ENCODE results near the gene LRMDA.

LRMDA gene

DNA sequence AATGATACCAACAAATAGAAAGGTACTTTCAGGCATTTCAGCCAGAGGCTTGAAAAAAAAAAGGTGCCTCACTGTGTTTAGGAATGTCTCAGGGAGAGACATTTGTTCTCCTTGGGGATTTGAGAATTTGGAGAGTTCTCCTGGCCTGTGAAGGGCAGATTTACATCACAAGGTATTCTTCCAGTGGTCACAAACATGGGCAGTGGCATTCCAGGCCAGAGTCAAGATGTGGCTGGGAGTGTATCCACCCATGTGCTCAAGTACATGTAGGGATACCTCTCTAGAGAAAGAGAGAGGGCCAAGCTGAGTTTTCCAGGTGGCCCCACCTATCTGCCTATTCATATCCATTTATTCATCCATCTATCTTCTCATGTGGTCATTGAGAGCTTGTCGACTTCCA is 253.8 kb downstream of the LRMDA start:
- H3K4me1 ChIP-seq (ENCODE audit: insufficient read depth, low read length), result no peaks in the 10 kb centered on the region
- H3K36me3 ChIP-seq (ENCODE audit: insufficient read depth, low read length), result no peaks in the 10 kb centered on the region

GRCh38 chr10:75688506-75689300 is 257.3 kb downstream of the LRMDA start:
- Histone ChIP-seq H3K9me3 (ENCODE audit: low read length) (no peaks in the 10 kb centered on the region), H2AFZ (ENCODE audit: low read depth, low read length) (no peak overlapping the region), H3K4me1 (ENCODE audit: insufficient read depth, low read length) (no peaks in the 10 kb centered on the region), H3K4me3 (ENCODE audit: low read length) (no peak overlapping the region), H3K36me3 (ENCODE audit: insufficient read depth, low read length) (no peaks in the 10 kb centered on the region), H3K27me3 (ENCODE audit: insufficient read depth, low read length) (no peaks in the 10 kb centered on the region)

More for the DNA sequence above, 253.8 kb downstream of the LRMDA start:
- H3K9me3 ChIP-seq (ENCODE audit: low read length), result no peaks in the 10 kb centered on the region
- H3K4me3 ChIP-seq (ENCODE audit: low read length), result no peak overlapping the region
- H2AFZ ChIP-seq (ENCODE audit: low read depth, low read length), result no peak overlapping the region
- no peaks in the 10 kb centered on the region for H3K27me3 ChIP-seq (ENCODE audit: insufficient read depth, low read length)

DNA sequence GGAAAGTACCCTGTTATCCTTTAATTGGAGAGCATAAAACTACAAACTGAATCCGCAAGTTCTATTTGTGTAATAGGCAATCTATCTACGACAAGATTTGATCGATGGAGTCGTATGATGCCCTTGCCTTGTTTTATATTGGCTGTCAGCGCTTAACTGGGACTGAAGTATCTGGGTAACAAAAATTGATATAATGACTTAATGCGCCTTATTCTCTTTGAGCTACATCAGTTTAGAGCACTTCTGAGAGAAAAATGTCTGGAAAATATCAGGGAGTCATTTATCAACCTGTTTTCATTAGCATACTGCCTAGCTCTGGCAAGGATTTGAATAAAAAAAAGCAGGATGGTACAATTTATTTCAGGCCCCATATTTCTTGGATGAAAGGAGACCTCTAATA is 262.1 kb downstream of the LRMDA start:
- Histone ChIP-seq H3K4me1 (ENCODE audit: insufficient read depth, low read length) (no peaks in the 10 kb centered on the region), H3K27me3 (ENCODE audit: insufficient read depth, low read length) (no peaks in the 10 kb centered on the region), H3K36me3 (ENCODE audit: insufficient read depth, low read length) (no peaks in the 10 kb centered on the region), H3K9me3 (ENCODE audit: low read length) (no peaks in the 10 kb centered on the region), H2AFZ (ENCODE audit: low read depth, low read length) (no peak overlapping the region), H3K4me3 (ENCODE audit: low read length) (no peak overlapping the region)

DNA sequence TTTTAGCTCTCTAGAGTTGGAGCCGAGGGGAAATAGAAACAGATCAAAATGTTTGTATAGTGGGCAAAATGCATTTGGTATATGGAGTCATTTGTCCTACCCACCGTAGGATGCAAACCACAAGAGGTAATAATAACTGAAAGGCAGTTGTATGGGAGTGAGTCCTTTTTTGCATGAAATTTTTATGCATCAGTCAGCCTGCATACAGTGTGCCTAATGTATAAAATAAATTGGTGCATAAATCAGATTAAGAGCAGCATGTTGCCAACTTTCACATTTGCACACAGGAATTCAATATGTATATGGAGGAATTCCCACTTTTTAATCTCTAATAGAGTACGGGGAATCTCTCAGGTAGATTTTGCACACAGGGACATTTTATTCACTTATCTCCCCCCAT is 262.8 kb downstream of the LRMDA start:
- Histone ChIP-seq H3K4me3 (ENCODE audit: low read length) (no peak overlapping the region), H2AFZ (ENCODE audit: low read depth, low read length) (no peak overlapping the region), H3K36me3 (ENCODE audit: insufficient read depth, low read length) (no peaks in the 10 kb centered on the region), H3K27me3 (ENCODE audit: insufficient read depth, low read length) (no peaks in the 10 kb centered on the region), H3K4me1 (ENCODE audit: insufficient read depth, low read length) (no peaks in the 10 kb centered on the region), H3K9me3 (ENCODE audit: low read length) (no peaks in the 10 kb centered on the region)

GRCh38 chr10:75694790-75695189 is 263.4 kb downstream of the LRMDA start:
- Histone ChIP-seq H3K4me1 (ENCODE audit: insufficient read depth, low read length) (no peaks in the 10 kb centered on the region), H3K9me3 (ENCODE audit: low read length) (no peaks in the 10 kb centered on the region), H3K4me3 (ENCODE audit: low read length) (no peak overlapping the region), H3K27me3 (ENCODE audit: insufficient read depth, low read length) (no peaks in the 10 kb centered on the region), H2AFZ (ENCODE audit: low read depth, low read length) (no peak overlapping the region), H3K36me3 (ENCODE audit: insufficient read depth, low read length) (no peaks in the 10 kb centered on the region)

GRCh38 chr10:75695994-75696393 is 264.6 kb downstream of the LRMDA start:
- Histone ChIP-seq H3K9me3 (ENCODE audit: low read length) (no peaks in the 10 kb centered on the region), H3K27me3 (ENCODE audit: insufficient read depth, low read length) (no peaks in the 10 kb centered on the region), H2AFZ (ENCODE audit: low read depth, low read length) (no peak overlapping the region), H3K4me3 (ENCODE audit: low read length) (no peak overlapping the region), H3K4me1 (ENCODE audit: insufficient read depth, low read length) (no peaks in the 10 kb centered on the region), H3K36me3 (ENCODE audit: insufficient read depth, low read length) (no peaks in the 10 kb centered on the region)

GRCh38 chr10:75696536-75696935 is 265.1 kb downstream of the LRMDA start:
- Histone ChIP-seq H3K4me3 (ENCODE audit: low read length) (no peak overlapping the region), H3K27me3 (ENCODE audit: insufficient read depth, low read length) (no peaks in the 10 kb centered on the region), H3K9me3 (ENCODE audit: low read length) (no peaks in the 10 kb centered on the region), H2AFZ (ENCODE audit: low read depth, low read length) (no peak overlapping the region), H3K4me1 (ENCODE audit: insufficient read depth, low read length) (no peaks in the 10 kb centered on the region), H3K36me3 (ENCODE audit: insufficient read depth, low read length) (no peaks in the 10 kb centered on the region)

DNA sequence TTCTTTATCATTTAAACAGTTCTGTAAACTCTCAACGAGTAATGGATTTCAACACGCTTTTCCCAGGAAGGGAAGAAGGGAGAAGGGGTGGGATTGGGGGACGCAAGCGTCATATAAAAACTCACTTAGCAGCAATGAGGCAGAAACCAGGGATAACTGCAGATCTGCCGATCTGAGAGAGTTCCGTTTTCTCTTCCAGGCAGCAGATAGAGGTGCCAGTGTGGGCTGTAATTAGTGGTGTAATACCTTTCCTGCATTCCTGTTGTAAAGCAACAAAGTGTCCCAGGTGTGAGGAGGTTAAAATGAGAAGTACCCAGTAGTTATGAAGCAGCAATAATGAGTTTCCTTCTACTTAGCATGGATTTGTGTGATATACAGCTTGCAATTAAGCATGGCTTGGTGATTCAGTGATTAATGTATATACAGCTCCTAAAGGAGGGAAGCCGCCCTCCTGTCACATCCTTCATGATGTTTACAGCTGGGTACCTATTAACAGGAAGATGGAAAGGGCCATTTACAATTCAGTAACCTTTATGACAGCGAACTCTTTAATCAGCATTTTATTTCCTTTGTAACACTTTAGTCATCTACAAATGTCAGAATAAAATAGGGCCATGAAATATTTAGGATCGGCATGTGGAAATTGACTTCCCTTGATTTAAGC is 271.9 kb downstream of the LRMDA start:
- no peaks in the 10 kb centered on the region for H3K4me1 ChIP-seq (ENCODE audit: insufficient read depth, low read length)
- H3K9me3 ChIP-seq (ENCODE audit: low read length), result no peaks in the 10 kb centered on the region
- H3K27me3 ChIP-seq (ENCODE audit: insufficient read depth, low read length), result peaks cover 4% of the 10 kb centered on the region
- H3K4me3 ChIP-seq (ENCODE audit: low read length), result no peak overlapping the region
- no peaks in the 10 kb centered on the region for H3K36me3 ChIP-seq (ENCODE audit: insufficient read depth, low read length)
- H2AFZ ChIP-seq (ENCODE audit: low read depth, low read length), result no peak overlapping the region

DNA sequence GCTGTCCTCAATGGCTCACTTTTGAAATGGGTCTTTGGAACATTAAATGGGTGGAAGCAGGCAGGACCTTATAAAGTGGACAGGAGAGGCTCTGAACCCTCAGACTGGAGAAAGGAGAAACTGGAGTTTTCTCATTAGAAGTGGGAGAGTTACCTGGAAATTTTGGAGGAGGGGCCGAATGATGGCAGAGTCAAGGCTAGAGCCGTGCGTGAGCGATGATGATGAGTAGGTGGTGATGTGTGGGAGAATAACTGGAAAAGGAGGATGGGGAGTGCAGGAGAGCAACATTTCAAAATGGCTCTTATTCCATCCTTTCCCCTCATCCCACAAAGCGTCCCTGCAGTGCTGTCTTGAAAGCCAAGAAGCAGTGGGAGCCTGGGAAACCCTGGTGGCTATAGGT is 274.0 kb downstream of the LRMDA start:
- H3K4me1 ChIP-seq (ENCODE audit: insufficient read depth, low read length), result no peaks in the 10 kb centered on the region
- H3K36me3 ChIP-seq (ENCODE audit: insufficient read depth, low read length), result no peaks in the 10 kb centered on the region
- H3K4me3 ChIP-seq (ENCODE audit: low read length), result no peak overlapping the region
- peaks cover 4% of the 10 kb centered on the region for H3K27me3 ChIP-seq (ENCODE audit: insufficient read depth, low read length)
- no peaks in the 10 kb centered on the region for H3K9me3 ChIP-seq (ENCODE audit: low read length)
- H2AFZ ChIP-seq (ENCODE audit: low read depth, low read length), result no peak overlapping the region

DNA sequence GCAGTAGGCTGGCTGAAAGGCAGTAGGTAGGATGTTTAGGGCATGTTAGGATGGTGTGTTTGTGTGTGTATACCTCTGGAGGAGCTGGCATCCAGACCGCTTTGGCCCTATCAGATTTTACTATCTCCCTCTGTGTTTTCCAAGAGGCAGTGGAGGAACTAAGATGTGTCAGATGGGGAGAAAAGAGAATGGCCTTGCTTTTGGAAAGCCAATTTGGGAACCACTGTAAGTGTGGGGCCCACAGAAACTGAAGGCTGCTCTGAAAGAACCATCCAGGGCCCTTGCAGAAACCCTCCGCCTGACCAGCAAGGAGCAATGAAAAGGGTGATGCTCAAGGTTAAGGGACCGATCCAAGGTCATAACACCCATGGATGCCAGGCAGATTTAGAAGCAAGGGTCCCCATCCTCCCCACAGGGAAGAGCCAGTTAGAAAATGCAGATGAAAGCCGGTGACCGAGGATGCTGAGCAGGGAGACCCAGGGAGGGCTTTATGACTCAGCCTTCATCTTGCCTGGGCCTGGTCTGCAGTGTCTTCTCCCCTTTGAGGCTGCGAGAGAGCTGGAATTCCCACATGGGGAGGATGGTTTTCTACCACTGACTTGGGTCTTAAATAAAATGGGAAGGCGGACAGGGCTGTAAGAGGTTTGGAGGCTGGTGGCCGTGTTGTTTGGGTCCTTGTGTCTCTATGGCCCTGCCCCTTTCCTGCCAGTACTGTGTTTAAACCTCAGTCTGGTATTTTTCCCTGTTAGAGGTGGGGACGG is 275.8 kb downstream of the LRMDA start:
- H3K4me1 ChIP-seq (ENCODE audit: insufficient read depth, low read length), result no peaks in the 10 kb centered on the region
- H3K36me3 ChIP-seq (ENCODE audit: insufficient read depth, low read length), result no peaks in the 10 kb centered on the region
- no peak overlapping the region for H3K4me3 ChIP-seq (ENCODE audit: low read length)
- peaks cover 7% of the 10 kb centered on the region for H3K27me3 ChIP-seq (ENCODE audit: insufficient read depth, low read length)
- no peak overlapping the region for H2AFZ ChIP-seq (ENCODE audit: low read depth, low read length)
- no peaks in the 10 kb centered on the region for H3K9me3 ChIP-seq (ENCODE audit: low read length)

DNA sequence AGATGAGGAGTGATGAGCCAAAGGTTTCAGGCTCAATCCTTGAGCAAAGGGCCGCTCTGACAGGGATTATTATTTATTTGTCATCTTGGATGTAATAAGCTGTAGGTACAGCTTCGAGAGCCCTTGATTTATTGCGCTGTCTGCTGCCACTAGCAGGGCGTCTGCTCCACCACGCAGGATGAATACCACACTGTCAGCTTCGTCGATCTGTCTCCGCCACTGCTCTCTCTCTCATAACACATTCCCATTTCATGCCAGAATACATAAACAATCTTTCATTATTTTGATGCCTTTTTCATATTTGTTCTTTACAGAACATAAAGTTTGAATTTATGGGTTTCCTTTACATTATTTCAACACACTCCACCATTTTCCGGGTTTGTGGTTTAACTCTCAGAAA is 276.6 kb downstream of the LRMDA start:
- H2AFZ ChIP-seq (ENCODE audit: low read depth, low read length), result no peak overlapping the region
- no peak overlapping the region for H3K4me3 ChIP-seq (ENCODE audit: low read length)
- peaks cover 7% of the 10 kb centered on the region for H3K27me3 ChIP-seq (ENCODE audit: insufficient read depth, low read length)
- no peaks in the 10 kb centered on the region for H3K9me3 ChIP-seq (ENCODE audit: low read length)
- H3K4me1 ChIP-seq (ENCODE audit: insufficient read depth, low read length), result peaks cover 2% of the 10 kb centered on the region
- H3K36me3 ChIP-seq (ENCODE audit: insufficient read depth, low read length), result no peaks in the 10 kb centered on the region

- H3K27me3 ChIP-seq (ENCODE audit: insufficient read depth, low read length), result peaks cover 7% of the 10 kb centered on the region
- no peak overlapping the region for H3K4me3 ChIP-seq (ENCODE audit: low read length)
- no peak overlapping the region for H2AFZ ChIP-seq (ENCODE audit: low read depth, low read length)
These were observed 277.8 kb downstream of the LRMDA start for GRCh38 chr10:75709245-75709644.

DNA sequence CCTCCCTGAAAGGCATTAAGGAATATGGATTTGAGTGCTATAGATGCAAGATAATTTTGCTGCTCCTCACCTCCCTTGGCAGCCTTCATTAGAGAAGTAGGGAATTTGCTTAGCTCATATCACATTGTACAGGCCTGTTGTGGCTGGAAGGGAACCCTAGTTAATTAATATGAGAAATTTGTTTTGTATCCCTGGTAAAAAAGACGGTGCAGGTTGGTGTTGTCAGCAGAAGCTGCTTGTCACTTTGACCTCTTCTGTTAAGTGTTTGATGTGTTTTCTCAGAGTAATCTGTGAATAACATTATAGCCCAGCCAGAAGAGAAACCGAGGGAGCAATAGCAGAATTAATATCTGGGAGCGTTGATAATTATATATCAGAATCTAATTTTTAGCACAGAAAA is 278.4 kb downstream of the LRMDA start:
- Histone ChIP-seq H3K9me3 (ENCODE audit: low read length) (no peaks in the 10 kb centered on the region), H3K4me1 (ENCODE audit: insufficient read depth, low read length) (peaks cover 2% of the 10 kb centered on the region), H2AFZ (ENCODE audit: low read depth, low read length) (no peak overlapping the region)

More at GRCh38 chr10:75709245-75709644, 277.8 kb downstream of the LRMDA start:
- H3K36me3 ChIP-seq (ENCODE audit: insufficient read depth, low read length), result no peaks in the 10 kb centered on the region
- peaks cover 2% of the 10 kb centered on the region for H3K4me1 ChIP-seq (ENCODE audit: insufficient read depth, low read length)
- no peaks in the 10 kb centered on the region for H3K9me3 ChIP-seq (ENCODE audit: low read length)

More for the DNA sequence above, 278.4 kb downstream of the LRMDA start:
- Histone ChIP-seq H3K27me3 (ENCODE audit: insufficient read depth, low read length) (peaks cover 7% of the 10 kb centered on the region), H3K36me3 (ENCODE audit: insufficient read depth, low read length) (no peaks in the 10 kb centered on the region), H3K4me3 (ENCODE audit: low read length) (no peak overlapping the region)
